Erythroblast (primary cell): ENCODE data around the gene CROT.

Experiments used
- GATA1 ChIP-seq: IDR thresholded peaks from 2 replicates; pipeline ENCODE4 v1.6.1; 2011; ENCODE audit warnings: low read depth, mild to moderate bottlenecking, control low read depth, low read length, moderate library complexity
- POLR2A ChIP-seq: IDR thresholded peaks from 2 replicates; pipeline ENCODE4 v1.6.1; 2011; ENCODE audit warnings: mild to moderate bottlenecking, low read length

DNA sequence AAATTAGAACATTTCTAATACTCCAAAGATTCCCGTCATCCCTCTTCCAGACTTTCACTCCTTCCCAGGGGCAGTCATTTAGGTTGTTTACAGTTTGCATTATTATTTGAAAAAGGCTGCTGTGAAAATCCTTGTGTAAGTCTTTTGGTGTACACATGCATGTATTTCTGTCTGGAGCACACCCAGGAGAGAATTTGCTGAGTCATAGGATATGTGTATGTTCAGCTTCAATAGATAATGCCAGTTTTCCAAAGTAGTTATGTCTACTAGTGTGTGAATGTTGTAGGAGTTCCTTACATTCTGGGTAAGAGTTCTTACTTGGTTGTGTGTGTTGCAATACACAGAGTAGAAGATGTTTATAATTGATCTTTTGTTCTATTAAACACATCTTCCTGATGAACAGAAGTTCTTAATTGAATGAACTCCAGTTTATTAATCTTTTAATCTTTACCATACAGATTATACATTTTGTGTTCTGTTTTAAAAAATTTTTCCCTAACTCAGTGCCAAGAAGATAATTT, 25.3 kb downstream of the CROT start:
- TF ChIP-seq POLR2A, result no peak
- TF ChIP-seq GATA1, result no peak
